OCI-LY3 (cell line): ENCODE measurements around the gene SSU72.

Experiments used
- EZH2phosphoT487 ChIP-seq: fragments of 200-600 bp; shearing (Covaris generic); IDR thresholded peaks from 2 replicates; pipeline ENCODE4 v1.6.1; 2018; ENCODE audit warnings: antibody characterized with exemption, mixed run types, low read depth
- TF ChIP-seq, protein P1 (sequence below): fragments of 200-600, 300-600 bp; sonication (generic); IDR thresholded peaks from 2 replicates; pipeline ENCODE4 v1.5.1; 2014; ENCODE audit warnings: antibody characterized with exemption, low read length, low read depth

- TF ChIP-seq, protein P1, sequence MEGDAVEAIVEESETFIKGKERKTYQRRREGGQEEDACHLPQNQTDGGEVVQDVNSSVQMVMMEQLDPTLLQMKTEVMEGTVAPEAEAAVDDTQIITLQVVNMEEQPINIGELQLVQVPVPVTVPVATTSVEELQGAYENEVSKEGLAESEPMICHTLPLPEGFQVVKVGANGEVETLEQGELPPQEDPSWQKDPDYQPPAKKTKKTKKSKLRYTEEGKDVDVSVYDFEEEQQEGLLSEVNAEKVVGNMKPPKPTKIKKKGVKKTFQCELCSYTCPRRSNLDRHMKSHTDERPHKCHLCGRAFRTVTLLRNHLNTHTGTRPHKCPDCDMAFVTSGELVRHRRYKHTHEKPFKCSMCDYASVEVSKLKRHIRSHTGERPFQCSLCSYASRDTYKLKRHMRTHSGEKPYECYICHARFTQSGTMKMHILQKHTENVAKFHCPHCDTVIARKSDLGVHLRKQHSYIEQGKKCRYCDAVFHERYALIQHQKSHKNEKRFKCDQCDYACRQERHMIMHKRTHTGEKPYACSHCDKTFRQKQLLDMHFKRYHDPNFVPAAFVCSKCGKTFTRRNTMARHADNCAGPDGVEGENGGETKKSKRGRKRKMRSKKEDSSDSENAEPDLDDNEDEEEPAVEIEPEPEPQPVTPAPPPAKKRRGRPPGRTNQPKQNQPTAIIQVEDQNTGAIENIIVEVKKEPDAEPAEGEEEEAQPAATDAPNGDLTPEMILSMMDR, result no peak
- no peak for TF ChIP-seq EZH2phosphoT487
Measured at GRCh38 chr1:1556505-1556904, 18.2 kb downstream of the SSU72 start.
